Measurements from ENCODE around the gene GRID1.

Gene GRID1

DNA sequence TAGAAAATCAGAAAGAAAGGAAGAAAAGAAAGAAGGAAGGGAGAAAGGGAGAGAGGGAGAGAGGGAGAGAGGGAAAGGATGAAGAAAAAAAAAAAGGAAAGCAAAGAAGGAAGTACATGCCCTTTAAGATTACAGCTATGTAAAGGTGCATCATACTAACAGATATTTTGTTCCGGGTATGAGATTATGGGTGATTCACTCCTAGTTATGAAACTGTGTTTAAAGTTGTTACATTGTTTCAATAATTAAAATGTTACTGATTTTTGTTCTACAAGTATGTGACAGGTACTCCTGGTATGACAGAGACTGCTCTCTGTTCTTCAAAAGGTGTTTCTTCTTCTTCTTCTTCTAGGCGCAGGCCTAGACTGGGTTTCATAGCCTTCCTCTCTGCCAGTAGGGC lies 808.9 kb downstream of the GRID1 start:
- TF ChIP-seq, protein P1, sequence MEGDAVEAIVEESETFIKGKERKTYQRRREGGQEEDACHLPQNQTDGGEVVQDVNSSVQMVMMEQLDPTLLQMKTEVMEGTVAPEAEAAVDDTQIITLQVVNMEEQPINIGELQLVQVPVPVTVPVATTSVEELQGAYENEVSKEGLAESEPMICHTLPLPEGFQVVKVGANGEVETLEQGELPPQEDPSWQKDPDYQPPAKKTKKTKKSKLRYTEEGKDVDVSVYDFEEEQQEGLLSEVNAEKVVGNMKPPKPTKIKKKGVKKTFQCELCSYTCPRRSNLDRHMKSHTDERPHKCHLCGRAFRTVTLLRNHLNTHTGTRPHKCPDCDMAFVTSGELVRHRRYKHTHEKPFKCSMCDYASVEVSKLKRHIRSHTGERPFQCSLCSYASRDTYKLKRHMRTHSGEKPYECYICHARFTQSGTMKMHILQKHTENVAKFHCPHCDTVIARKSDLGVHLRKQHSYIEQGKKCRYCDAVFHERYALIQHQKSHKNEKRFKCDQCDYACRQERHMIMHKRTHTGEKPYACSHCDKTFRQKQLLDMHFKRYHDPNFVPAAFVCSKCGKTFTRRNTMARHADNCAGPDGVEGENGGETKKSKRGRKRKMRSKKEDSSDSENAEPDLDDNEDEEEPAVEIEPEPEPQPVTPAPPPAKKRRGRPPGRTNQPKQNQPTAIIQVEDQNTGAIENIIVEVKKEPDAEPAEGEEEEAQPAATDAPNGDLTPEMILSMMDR (IDR thresholded peaks at IDR 0.05; ENCODE audit: low read length, missing control alignments) = no peak
- DNase-seq (ENCODE audit: low read depth) = no peak

GRCh38 chr10:85557077-85557476 lies 809.5 kb downstream of the GRID1 start:
- H3K4me3 ChIP-seq (replicated peaks; ENCODE audit: low read depth, low read length) = no peak overlapping the region
- peak; percentile 24 for DNase-seq (ENCODE audit: low read depth)
- TF ChIP-seq, protein P1 (IDR thresholded peaks at IDR 0.05; ENCODE audit: low read length, missing control alignments) = no peak

More for the DNA sequence above, 808.9 kb downstream of the GRID1 start:
- H3K4me3 ChIP-seq (replicated peaks; ENCODE audit: low read depth, low read length) = no peak overlapping the region

All from fibroblast of pulmonary artery (primary cell).